ENCODE measurements around the gene TH.
"Not testable (repeated sequence)": the region's sequence is repeated elsewhere in the genome, so short reads cannot be mapped to it uniquely, and the experiment has no call there.

The TH gene

DNA sequence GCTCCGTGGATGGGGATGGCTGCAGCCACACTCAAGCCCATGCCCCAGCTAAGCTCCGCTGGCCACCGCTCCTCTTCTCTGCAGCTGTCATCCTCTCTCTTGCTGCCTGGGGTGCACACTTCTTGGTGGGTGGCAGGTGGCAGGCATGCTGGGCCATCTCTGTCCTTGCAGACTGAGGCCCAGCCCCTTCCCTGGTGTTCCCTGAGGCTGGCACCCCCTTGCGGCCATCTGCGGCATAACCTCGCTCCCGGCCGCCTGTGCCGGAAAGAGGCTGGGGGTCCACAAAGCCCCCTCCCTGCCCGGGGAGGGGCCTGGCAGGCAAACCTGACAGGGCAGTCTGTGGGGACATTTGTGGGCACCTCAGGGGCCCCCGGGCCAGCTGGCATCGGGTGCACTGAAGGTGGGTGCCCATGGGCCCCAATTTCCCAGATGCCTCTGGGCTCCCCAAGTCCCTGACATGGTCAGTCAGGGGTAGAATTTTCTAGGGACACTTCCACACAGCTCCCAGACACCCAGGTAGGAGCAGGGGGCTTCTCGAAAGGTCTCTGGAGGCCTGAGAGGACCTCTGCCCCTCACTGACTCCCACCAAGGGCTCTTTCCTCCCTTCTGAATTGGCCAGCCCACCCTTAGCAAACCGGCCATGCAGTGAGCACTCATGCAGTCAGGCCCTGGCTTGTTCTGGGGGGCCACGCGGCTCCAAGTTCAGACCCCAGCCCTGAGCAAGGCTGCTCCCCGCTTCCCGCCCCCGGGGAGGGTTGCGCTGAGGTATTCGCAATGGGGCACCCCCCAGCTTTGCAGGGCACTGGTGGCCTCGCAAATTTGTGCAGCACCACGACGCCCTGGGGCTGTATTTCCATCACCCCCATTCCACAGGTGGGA, 23.5 kb upstream of the TH start:
- DNase-seq = no peak

GRCh38 chr11:2193888-2194595, 22.4 kb upstream of the TH start:
- not testable (repeated sequence) for DNase-seq

DNA sequence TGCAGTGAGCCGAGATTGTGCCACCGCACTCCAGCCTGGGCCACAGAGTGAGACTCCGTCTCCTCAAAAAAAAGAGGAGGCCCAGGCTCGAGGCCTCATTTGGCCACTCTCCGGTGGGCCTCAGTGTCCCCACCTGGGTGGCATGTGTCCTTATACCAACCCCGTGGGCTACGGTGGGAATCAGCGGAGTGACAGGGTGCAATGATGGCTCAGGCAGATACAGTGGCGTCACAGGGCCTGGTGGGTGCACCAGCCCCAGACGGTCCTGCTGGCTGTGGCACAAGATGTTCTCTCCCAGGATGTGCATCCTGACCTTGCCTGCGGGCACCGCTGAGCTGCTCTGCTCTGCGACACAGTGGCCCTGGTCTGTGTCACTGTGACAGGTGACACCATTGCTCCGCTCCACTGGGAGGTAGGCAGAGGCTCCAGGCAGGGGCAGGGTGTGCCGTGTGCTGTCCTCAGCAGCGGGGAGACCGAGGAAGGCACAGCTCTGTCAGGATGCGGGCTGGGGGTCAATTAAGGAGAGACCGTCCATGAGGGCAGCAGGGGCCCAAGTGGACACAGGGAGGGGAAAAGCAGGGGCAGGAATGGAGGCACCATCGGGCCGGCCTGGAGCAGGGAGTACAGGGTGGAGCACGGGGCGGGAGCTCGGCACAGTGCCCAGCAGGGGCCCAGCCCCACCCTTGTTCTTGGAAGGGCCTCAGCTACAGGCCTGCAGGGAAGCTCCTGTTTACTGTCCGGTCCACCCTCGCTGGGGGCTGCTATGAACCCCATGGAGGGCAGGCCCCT, 21.7 kb upstream of the TH start:
- no peak for DNase-seq

GRCh38 chr11:2192435-2192834, 20.8 kb upstream of the TH start:
- no peak for DNase-seq

GRCh38 chr11:2191883-2192282, 20.3 kb upstream of the TH start:
- no peak for DNase-seq

- DNase-seq = no peak
Measured at GRCh38 chr11:2190657-2191471, 19.2 kb upstream of the TH start.

DNA sequence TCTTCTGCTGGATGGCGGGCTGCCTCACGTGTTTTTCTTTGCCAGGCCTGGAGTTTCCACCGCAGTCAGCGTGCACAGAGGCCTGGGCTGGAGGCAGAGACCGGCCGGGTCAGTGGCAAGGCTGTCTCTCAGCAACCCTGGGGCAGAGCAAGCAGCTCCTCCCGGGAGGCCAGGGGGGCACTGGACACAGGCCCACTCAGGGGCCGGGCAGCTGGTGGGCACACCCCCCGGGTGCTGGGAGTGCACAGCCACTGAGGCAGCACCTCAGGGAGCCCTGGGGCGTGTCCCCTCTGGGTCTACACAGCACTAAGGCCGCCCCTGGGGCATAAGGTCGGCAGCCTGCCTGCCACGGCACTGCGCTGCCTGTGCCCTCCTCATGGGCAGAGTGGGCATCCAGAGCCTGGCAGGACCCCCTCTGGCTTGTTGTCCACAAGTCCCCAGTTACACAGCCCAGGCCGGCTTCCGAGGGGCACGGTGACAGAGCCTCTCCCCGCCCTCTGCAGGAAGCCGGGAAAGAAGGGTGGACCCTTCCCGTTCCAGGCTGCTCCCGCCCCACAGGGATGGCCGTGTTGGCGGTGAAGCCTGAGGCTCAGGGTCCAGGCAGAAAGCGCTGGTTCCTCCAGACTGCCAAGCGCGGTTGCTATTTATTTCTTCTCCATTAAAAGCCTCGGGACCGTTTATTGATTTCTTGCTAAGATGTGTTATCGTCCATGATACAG, 18.5 kb upstream of the TH start:
- no peak for DNase-seq

DNA sequence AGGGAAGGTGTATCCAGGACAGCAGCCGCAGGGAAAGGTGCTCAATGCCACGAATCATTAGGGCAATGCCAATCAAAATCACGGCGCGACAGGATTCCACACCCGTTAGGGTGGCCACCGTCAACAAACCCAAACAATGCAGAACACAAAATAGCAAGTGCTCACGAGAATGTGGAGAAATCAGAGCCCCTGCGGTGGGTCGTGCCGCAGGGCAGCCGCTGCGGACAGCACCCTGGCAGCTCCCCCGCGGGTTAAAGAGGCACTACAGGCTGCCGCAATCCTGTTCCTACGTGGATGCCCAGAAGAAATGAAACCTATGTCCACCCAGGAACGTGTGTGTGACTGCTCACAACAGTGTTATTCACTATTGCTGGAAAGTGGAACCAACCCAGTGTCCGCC, 17.1 kb upstream of the TH start:
- no peak for DNase-seq

GRCh38 chr11:2187280-2187707, 15.7 kb upstream of the TH start:
- DNase-seq = no peak

GRCh38 chr11:2186669-2187279, 15.2 kb upstream of the TH start:
- DNase-seq = no peak

DNA sequence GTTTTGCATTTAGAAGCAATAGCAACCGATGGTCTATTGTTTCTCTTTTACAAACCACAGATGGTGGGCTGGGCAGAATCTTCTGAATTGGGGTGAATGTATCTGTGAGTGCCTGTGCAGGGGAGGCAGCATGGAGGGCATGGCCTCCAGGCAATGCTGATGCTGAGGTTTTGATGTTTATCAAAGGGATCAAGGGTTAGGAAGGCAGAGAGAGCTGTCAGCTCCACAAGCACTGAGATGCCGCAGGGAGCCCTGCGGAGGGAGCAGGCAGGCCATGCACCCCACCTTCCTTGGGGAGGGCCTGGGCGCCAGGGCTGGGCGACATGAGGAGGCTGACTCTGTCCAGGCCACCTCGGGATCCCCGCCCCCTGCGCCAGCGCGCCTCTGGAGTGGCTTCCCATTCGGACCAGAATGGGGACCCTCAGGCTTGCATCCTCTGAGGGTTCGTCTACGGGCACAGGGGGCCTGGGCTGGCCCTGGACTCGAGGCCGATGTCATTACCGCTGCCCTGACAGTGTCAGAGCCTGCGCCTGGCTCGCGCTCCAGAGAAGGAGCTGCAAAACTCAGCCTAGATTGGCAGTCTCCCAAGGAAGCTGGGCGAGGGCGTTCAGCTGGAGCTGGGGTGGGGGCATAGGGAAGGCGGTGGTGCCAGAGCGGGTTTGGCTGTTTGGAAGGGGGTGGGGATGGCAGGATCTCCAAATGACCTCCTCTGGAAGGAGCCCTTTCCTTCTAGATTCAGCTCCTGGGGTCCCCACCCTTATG, 13.9 kb upstream of the TH start:
- DNase-seq = no peak

- no peak for DNase-seq
Measured at GRCh38 chr11:2182692-2183474, 11.3 kb upstream of the TH start.

- DNase-seq = no peak
Measured at GRCh38 chr11:2182075-2182474, 10.5 kb upstream of the TH start.

GRCh38 chr11:2180789-2181370, 9.3 kb upstream of the TH start:
- DNase-seq = no peak

GRCh38 chr11:2180347-2180746, 8.7 kb upstream of the TH start:
- no peak for DNase-seq

DNA sequence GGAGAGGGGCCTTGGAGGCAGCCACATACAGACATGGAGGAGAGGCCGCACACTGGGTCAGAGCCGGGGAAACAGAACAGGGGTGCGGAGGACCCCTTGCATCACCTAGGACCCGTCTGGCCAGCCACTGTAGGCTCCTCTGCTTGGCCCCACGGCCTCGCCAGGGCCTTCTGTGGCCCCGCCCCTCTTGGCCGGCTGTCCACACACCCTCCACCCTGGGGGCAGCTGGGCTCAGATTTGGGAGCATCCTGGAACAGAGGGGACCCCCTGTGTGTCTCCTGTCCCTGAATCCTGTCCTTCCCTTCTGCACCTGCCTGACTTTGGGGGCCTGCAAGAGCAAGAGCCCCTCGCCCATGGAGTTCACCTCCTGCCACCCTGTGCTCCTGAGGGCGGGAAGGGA, 7.9 kb upstream of the TH start:
- DNase-seq = no peak

DNA sequence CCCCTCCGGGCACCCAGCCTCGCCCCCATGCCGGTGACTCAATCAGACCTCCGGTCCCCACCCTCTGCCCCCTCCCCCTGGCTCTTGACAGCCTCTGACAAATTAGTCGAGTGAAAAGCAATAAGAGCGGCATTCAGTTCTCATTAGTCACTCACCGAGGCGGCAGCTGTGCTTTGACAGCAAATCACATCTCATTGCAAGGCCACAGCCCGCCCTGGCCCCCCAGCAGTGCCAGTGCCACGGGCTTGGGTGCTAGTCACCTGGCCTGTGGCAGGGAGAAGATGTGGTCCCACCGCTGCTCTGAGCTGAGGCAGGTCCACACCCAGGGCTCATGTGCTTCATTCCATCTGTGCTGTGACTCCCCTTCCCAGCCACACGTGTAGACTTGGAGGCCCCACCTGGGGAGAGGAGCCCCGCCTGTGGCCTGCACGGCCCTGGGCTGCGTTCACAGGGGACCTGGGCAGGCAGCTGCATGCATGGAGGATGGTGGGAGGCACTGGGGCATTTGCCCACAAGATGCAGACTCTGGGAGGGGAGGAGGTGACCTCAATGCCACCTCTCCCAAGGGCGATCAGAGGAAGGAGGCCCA, 7.4 kb upstream of the TH start:
- no peak for DNase-seq

DNA sequence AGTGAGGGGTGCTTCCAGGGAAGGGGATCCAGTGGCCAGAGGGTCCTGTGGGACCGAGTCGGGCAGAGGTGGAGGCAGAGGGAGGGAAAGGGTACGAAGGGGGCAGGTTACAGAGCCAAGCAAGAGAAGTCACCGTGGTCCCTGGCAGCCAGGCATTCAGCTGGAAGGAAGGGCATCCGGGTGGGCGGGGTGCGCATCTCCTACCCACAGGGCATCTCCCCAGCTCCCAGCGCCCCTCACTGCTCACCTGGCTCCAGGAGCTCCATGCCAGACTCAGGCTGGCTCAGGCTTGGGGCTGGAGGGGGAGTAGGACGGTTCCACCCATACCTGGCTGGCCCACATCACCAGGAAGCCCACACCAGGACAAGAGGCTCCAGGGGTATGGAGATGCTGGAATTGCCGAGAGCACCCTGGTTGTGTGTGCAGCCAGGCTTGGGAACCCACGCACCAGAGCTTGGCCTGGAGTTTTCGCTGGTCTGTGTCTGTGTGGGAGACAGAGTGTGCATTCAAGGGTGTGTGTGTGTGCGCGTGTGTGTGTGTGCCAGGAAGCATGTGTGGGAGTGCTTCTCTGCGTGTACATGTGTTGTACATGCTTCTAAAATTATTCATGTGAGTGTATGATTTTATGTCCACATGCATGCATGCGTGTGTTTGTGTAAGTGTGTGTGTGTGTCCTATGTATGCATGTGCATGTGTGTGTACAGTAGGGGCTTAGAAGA, 6.6 kb upstream of the TH start:
- not testable (repeated sequence) for DNase-seq
